Activated T-cell treated with anti-CD3 and anti-CD28 coated beads, Interleukin-2, amount 50 U/mL, for 24 hours (primary cell): ENCODE measurements around the gene ZFR.
"Not testable (repeated sequence)": the region's sequence is repeated elsewhere in the genome, so short reads cannot be mapped to it uniquely, and the experiment has no call there.

Source experiments
- DNase-seq: peaks from one replicate; pipeline ENCODE4 v3.0.0-alpha.2; 2020
- H3K27ac Mint-ChIP-seq: 2 replicates; pipeline ENCODE4 v1.8.0; 2020; ENCODE audit warnings: mild to moderate bottlenecking, mixed read lengths
- H3K27me3 Mint-ChIP-seq: 2 replicates; pipeline ENCODE4 v1.8.0; 2020; ENCODE audit warnings: mixed read lengths
- H3K36me3 Mint-ChIP-seq: 2 replicates; pipeline ENCODE4 v1.8.0; 2020; ENCODE audit warnings: low read depth, mixed read lengths
- H3K4me1 Mint-ChIP-seq: 2 replicates; pipeline ENCODE4 v1.8.0; 2020; ENCODE audit warnings: low read depth, mixed read lengths
- H3K4me3 Mint-ChIP-seq: 2 replicates; pipeline ENCODE4 v1.8.0; 2020; ENCODE audit warnings: mild to moderate bottlenecking, moderate library complexity, mixed read lengths
- H3K9me3 Mint-ChIP-seq: 2 replicates; pipeline ENCODE4 v1.8.0; 2020; ENCODE audit warnings: mixed read lengths

Gene ZFR

DNA sequence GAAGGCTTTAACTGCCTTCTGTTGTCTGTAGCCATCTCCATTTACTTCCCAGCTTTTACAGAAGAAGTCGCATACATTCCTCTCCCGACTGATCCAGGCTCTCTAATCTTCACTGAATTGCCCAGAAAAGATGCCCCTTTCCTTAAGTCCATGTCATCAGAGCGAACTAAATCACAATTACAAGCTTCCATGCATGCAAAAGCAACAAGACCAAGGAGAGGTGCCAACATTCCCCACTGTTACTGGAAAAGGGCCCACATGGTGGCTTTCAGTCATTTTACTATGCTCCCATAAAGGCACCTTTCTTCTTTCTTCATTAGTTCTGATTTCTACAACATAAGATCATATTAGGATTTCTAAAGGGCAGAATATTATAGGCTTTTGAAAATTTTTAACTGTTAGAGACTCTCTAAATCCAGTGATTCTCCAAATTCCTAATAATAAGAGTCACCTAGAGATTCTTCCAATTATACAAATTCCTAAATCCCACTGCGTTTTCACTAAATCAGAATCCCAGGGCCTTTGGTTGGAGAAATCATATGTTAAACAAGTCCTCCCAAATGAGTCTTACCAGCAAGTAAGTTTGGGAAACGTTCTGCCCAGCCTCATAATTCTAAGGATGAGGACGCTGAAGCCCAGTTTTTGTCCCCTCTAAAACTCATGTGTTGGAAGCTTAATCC is 17.0 kb upstream of the ZFR start:
- no peaks in the 10 kb centered on the region for H3K36me3 Mint-ChIP-seq
- no peaks in the 10 kb centered on the region for H3K9me3 Mint-ChIP-seq
- peaks cover 19% of the 10 kb centered on the region for H3K4me1 Mint-ChIP-seq
- DNase-seq = no peak
- H3K4me3 Mint-ChIP-seq = no peak overlapping the region
- H3K27ac Mint-ChIP-seq = peak overlapping the region; percentile 94
- no peaks in the 10 kb centered on the region for H3K27me3 Mint-ChIP-seq

DNA sequence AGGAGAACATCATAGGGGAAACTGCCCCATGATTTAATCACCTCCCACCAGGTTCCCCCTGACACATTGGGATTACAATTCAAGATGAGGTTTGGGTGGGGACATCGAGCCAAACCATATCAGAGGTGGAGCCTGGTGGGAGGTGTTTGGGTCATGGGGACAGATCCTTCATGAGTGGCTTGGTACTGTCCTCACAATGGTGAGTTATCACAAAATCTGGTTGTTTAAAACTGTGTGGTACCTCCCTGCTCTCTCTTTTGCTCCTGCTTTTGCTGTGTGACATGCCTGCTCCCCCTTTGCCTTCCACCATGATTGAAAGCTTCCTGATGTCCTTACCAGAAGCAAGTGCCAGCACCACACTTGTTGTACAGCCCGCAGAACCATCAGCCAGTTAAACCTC is 16.2 kb upstream of the ZFR start:
- Mint-ChIP-seq H3K27ac (no peak overlapping the region), H3K27me3 (no peaks in the 10 kb centered on the region), H3K36me3 (no peaks in the 10 kb centered on the region), H3K4me3 (no peak overlapping the region), H3K9me3 (no peaks in the 10 kb centered on the region), H3K4me1 (peaks cover 19% of the 10 kb centered on the region)
- DNase-seq = no peak

DNA sequence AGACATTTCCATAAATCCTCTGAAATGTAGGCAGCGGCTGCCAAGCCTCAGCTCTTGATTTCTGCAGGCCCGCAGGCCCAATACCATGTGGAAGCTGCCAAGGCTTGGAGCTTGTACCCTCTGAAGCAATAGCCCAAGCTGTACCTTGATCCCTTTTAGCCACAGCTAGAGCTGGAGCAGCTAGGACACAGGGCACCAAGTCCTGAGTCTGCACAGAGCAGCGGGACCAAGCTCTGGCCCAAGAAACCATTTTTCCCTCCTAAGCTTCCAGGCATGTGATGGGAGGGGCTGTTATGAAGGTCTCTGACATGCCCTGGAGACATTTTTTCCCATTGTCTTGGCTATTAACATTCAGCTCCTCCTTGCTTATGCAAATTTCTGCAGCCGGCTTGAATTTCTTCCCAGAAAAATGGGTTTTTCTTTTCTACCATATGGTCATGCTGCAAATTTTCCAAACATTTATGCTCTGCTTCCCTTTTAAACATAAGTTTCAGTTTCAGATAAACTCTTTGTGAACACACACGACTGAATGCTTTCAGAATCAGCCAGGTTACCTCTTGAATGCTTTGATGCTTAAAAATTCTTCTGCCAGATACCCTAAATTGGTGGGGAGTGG is 14.4 kb upstream of the ZFR start:
- no peaks in the 10 kb centered on the region for H3K36me3 Mint-ChIP-seq
- H3K27me3 Mint-ChIP-seq = no peaks in the 10 kb centered on the region
- H3K27ac Mint-ChIP-seq = no peak overlapping the region
- no peaks in the 10 kb centered on the region for H3K9me3 Mint-ChIP-seq
- no peak overlapping the region for H3K4me3 Mint-ChIP-seq
- peaks cover 19% of the 10 kb centered on the region for H3K4me1 Mint-ChIP-seq
- DNase-seq = no peak

DNA sequence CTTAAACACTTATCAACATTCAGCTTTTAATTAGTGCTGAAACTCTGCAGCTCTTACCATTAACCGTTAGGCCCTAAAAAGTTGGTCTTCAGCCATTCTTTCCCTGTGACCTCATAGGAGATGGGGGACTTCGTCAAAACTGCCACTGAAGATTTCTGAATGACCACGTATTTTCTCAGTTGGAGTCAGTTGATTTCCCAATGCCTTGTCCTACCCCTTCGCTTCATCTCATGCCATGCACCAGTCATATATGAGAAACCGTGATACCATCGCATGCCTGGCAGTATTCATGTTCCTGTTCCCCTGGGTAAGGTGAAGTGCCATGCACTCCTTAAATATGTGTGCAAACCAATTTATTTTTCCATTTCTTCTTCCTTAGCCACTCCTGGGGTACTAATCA is 10.8 kb upstream of the ZFR start:
- H3K4me3 Mint-ChIP-seq = no peak overlapping the region
- H3K36me3 Mint-ChIP-seq = no peaks in the 10 kb centered on the region
- no peaks in the 10 kb centered on the region for H3K27me3 Mint-ChIP-seq
- H3K9me3 Mint-ChIP-seq = no peaks in the 10 kb centered on the region
- H3K27ac Mint-ChIP-seq = no peak overlapping the region
- H3K4me1 Mint-ChIP-seq = no peaks in the 10 kb centered on the region
- DNase-seq = no peak

DNA sequence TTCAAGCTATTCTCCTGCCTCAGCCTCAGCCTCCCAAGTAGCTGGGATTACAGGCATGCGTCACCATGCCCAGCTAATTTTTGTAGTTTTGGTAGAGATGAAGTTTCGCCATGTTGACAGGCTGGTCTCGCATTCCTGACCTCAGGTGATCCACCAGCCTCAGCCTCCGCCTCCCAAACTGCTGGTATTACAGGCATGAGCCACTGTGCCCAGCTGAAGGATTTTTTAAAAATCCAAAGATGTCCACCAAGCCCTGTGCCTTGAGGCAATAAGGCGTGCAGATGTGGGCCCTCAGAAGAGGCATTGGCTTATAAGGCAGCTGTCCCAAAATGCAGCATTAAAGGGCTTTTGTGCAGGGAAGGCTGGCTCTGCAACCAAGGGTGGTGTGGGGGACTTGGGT is 10.3 kb upstream of the ZFR start:
- no peaks in the 10 kb centered on the region for H3K4me1 Mint-ChIP-seq
- no peaks in the 10 kb centered on the region for H3K36me3 Mint-ChIP-seq
- H3K4me3 Mint-ChIP-seq = no peak overlapping the region
- H3K27ac Mint-ChIP-seq = no peak overlapping the region
- no peaks in the 10 kb centered on the region for H3K27me3 Mint-ChIP-seq
- no peak for DNase-seq
- H3K9me3 Mint-ChIP-seq = no peaks in the 10 kb centered on the region

DNA sequence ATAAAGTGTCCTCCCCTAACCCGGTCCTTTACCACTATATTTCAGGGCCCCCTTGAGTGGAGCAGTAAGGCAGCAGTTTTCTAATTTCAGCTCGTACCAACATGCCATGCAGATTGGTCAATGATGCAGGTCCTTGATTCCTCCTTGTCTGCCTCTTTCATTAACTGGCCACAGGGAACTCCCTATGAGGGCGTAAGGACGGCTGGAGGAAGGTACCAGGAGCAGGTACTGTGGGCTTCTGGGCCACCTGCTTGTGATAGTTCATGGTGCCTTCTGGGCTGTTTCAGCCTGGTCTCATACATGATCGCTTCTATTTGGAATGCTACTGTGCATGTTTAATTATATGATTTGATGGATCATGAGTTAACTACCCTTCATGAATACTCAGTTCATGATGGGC is 9.4 kb upstream of the ZFR start:
- no peaks in the 10 kb centered on the region for H3K36me3 Mint-ChIP-seq
- H3K4me1 Mint-ChIP-seq = no peaks in the 10 kb centered on the region
- H3K4me3 Mint-ChIP-seq = no peak overlapping the region
- no peaks in the 10 kb centered on the region for H3K27me3 Mint-ChIP-seq
- H3K9me3 Mint-ChIP-seq = no peaks in the 10 kb centered on the region
- DNase-seq = no peak
- no peak overlapping the region for H3K27ac Mint-ChIP-seq

DNA sequence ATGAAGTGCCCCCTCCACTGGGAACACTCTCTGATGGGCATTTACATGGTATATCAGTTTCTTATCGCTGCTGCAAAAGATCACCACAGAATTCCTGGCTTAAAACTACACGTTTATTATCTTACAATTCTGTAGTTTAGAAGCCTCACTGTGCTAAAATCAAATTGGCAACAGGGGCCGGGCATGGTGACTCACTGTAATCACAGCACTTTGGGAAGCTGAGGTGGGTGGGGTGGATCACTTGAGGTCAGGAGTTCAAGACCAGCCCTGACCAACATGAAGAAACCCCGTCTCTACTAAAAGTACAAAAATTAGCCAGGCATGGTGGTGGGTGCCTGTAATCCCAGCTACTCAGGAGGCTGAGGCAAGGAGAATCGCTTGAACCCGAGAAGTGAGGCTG is 7.8 kb upstream of the ZFR start:
- H3K4me1 Mint-ChIP-seq, H3K27ac Mint-ChIP-seq, H3K9me3 Mint-ChIP-seq, H3K36me3 Mint-ChIP-seq, DNase-seq, H3K27me3 Mint-ChIP-seq, H3K4me3 Mint-ChIP-seq: not testable (repeated sequence)

DNA sequence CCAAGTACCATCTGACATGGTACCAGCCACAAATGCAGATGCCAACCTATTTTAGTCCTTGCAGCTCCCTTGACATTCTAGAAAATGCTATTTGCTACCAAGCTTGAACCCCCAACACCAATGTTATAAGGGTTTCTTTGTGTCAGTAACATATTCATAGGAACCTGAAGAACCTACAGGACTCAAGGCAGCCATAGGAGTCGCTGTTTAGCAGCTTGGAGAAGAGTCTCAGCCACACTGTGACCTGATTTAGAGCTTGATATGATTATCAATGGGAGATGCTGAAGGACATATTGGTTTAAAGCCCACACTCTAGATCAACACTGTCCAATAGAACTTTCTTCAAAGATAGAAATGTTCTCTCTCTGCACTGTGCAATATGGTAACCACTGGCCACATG is 6.4 kb upstream of the ZFR start:
- Mint-ChIP-seq H3K36me3 (no peaks in the 10 kb centered on the region), H3K4me1 (no peaks in the 10 kb centered on the region), H3K27ac (no peak overlapping the region), H3K27me3 (no peaks in the 10 kb centered on the region), H3K9me3 (no peaks in the 10 kb centered on the region), H3K4me3 (no peak overlapping the region)
- no peak for DNase-seq

DNA sequence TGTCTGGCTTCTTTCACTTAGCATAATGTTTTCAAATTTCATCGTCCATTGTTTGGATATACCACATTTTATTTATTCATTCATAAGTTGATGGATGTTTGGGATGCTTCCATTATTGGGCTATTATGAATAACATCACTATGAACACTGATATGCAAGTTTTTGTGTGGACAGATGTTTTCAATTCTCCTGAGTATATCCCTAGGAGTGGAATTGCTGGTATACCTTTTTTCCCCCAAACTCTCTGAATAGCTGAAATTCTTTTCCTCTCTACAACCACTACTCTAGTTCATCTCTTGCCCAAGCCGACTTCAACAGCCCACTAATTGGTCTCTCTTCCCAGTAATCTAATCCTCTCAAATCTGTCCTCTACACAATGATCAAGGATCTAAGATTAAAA is 4.7 kb upstream of the ZFR start:
- Mint-ChIP-seq H3K27ac (no peak overlapping the region), H3K9me3 (no peaks in the 10 kb centered on the region), H3K4me3 (no peak overlapping the region), H3K36me3 (no peaks in the 10 kb centered on the region), H3K4me1 (peaks cover 11% of the 10 kb centered on the region), H3K27me3 (no peaks in the 10 kb centered on the region)
- DNase-seq = no peak

DNA sequence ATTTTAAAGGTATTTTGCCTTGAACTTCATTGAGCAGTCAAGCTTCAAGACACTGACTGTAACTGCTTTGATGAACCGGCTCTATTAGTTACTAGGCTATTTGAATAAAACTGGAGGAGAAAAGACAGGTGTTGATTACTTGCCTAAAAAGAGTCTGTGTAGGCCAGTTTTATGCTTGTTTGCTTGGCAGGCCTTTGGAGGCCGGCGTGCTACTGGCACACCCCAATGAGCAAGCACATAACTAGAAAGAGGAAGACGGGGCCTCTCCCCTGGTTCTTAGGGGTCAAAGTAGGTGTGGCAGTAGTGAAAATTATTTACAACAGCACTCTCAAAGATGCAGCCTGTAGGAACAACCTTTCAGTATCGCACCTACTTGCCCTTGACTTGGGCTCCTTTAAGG is 2.1 kb upstream of the ZFR start:
- peaks cover 27% of the 10 kb centered on the region for H3K4me1 Mint-ChIP-seq
- no peak overlapping the region for H3K4me3 Mint-ChIP-seq
- H3K27ac Mint-ChIP-seq = no peak overlapping the region
- no peaks in the 10 kb centered on the region for H3K27me3 Mint-ChIP-seq
- H3K9me3 Mint-ChIP-seq = no peaks in the 10 kb centered on the region
- H3K36me3 Mint-ChIP-seq = peaks cover 21% of the 10 kb centered on the region
- DNase-seq = no peak

DNA sequence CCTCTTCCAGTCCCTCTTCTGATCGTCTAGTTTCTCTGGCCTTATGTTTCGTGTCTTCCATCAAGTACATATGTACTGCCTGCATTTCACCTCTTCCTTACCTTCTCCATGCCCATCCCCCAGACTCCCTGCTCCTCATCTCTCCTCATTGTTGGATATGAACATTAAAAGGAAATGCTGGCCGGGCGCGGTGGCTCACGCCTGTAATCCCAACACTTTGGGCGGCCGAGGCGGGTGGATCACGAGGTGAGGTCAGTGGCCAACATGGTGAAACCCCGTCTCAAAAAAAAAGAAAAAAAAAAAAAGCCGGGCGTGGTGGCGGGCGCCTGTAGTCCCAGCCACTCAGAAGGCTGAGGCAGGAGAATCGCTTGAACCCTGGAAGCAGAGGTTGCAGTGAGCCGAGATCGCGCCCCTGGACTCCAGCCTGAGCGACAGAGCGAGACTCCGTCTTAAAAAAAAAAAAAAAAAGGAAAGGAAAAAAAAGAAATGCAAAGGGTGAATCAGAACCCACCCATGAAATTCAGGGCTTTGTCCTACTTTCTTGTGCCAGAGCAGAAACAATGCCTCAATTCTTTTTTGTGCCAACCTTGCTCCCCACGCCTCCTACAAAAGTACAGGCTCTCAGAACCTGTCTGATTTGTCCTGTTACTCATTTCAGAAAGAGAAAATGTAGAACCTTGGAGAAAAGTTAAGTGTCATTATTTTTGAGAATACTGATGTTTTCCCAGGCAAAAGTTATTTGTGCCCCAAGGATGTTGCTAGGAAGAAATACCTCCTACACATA is 1.5 kb upstream of the ZFR start:
- Mint-ChIP-seq H3K4me3 (no peak overlapping the region), H3K4me1 (peaks cover 33% of the 10 kb centered on the region), H3K27ac (peak overlapping the region; percentile 30), H3K27me3 (no peaks in the 10 kb centered on the region), H3K36me3 (peaks cover 27% of the 10 kb centered on the region), H3K9me3 (no peaks in the 10 kb centered on the region)
- no peak for DNase-seq

DNA sequence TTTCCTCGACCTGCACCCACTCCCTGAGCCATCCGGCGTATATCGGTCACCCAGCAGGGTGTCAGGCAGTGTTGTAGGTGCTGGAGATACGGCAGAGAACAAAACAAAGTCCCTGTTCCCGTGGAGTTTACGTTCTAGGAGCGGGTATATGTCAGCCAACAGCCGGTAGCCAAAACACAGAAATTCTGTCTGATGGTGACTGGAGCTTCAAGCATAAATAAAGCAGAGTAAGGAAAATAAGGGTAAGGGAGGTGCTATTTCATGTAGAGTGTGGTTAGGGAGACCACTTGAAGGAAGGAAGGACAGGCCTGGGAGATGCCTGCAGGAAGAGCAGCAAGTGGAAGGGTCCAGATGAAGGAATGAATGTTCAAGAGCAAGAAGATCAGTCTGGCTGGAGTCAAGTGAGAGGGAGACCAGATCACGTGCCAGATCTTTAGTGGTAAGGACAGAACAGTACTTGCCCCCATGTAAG is 783 bp upstream of the ZFR start:
- Mint-ChIP-seq H3K36me3 (peaks cover 29% of the 10 kb centered on the region), H3K4me3 (peak overlapping the region; percentile 97), H3K27me3 (no peaks in the 10 kb centered on the region), H3K27ac (peak overlapping the region; percentile 92), H3K4me1 (peaks cover 35% of the 10 kb centered on the region), H3K9me3 (no peaks in the 10 kb centered on the region)
- peak; percentile 38 for DNase-seq

DNA sequence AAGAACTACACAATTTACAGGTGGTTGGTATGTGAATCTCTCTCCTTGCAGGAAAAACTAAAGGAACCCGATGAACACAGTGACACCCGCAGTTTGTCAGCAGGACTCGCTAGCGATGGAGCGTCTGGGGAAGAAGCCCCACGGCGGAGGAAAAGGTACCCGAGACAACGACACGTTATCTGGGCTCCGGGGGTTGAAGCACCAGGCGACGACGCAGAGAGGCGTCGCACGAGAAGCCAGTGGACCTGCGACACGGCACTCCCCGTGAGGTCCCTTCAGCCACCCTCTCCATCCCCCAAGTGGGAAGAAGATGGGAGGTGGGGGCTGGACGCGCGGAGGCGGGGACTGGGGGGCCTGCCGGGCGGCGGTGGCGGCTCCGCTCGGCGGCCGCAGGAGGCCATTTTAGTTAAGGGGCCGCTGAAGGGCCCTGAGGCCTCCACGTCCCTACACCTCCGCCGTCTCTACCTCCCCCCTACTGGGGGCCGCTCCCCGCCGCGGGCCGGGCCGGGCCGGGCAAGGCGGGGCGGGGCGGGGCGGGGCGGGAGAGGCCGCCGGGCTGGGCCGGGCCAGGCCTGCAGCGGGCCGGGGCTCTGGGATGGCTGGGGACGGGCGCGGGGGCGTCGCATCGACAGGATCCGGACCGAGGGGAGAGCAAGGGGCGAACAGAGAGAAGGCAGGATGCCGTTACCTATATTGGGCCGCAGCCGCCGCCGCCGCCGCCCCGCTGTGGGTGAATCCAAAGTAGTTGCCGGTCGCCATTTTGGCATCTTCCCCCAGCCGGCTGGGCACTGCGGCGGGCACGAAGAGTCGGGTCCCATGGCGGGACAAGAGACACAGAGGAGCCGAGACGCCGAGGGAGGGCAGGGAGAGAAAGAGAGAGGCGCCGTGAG is 754 bp downstream of the ZFR start:
- peaks cover 41% of the 10 kb centered on the region for H3K36me3 Mint-ChIP-seq
- peak; percentile 73 for DNase-seq
- peak overlapping the region; percentile 99 for H3K27ac Mint-ChIP-seq

DNA sequence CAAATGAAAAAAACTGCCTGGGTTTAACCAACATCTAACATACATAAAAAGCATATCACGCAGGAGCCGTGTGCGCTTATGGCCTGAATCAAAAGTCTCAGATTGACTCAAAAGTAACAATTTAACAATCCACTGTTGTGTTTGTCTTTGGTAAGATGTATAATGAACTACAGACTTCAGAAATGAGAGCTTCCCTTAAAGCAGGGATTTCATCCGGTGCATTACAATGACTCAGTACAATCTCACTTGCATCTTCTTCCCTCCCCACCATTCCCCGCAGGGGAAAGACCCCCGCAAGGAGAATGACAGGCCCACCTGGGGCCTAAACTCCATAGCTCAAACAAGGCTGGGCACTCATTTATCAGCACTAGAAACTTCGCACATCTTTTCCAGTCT is 1.4 kb downstream of the ZFR start:
- H3K4me1 Mint-ChIP-seq = peaks cover 51% of the 10 kb centered on the region
- peaks cover 47% of the 10 kb centered on the region for H3K36me3 Mint-ChIP-seq
- peak overlapping the region; percentile 99 for H3K27ac Mint-ChIP-seq
- DNase-seq = no peak
- H3K4me3 Mint-ChIP-seq = peak overlapping the region; percentile 97
- no peaks in the 10 kb centered on the region for H3K9me3 Mint-ChIP-seq
- H3K27me3 Mint-ChIP-seq = no peaks in the 10 kb centered on the region

More for the DNA sequence above, 754 bp downstream of the ZFR start:
- Mint-ChIP-seq H3K27me3 (no peaks in the 10 kb centered on the region), H3K4me1 (peaks cover 46% of the 10 kb centered on the region), H3K4me3 (peak overlapping the region; percentile 97), H3K9me3 (no peaks in the 10 kb centered on the region)
